CD14-positive monocyte (primary cell): Measurements from ENCODE around the gene P3H3. TPM values are rescaled to one million over a fixed set of nuclear protein-coding genes. Genes with fewer than 3 reads are reported as not detected.

Experiments used
- DNase-seq, 3 donors: peaks; one replicate each; pipeline ENCODE4 v3.0.0-alpha.2; 2011 to 2022
- H2AFZ ChIP-seq: 2 replicates; pipeline ENCODE4 v1.6.0; 2012; ENCODE audit warnings: mild to moderate bottlenecking, low read depth, low read length, inconsistent platforms; ENCODE audit not compliant: insufficient read depth, poor library complexity, severe bottlenecking
- H3K27ac ChIP-seq, 2 donors: 1 replicate in 1 of 2; 2 replicates in 1 of 2; pipeline ENCODE4 v1.5.1; 2012 to 2013; ENCODE audit warnings: low read length in 2 of 2, control low read depth in 1 of 2, inconsistent platforms in 1 of 2, low read depth in 1 of 2, mild to moderate bottlenecking in 1 of 2
- H3K27me3 ChIP-seq, 2 donors: one replicate each; pipeline versions ENCODE4 v1.6.0 to v1.6.1; 2011 to 2013; ENCODE audit warnings: low read length in 2 of 2; ENCODE audit not compliant: control insufficient read depth in 2 of 2, insufficient read depth in 2 of 2
- H3K36me3 ChIP-seq, 2 donors: replicated peaks in 1 of 2; 1 replicate in 1 of 2; 2 replicates in 1 of 2; pipeline versions ENCODE4 v1.5.1 to v1.6.1; 2012 to 2013; ENCODE audit warnings: low read length in 2 of 2, control low read depth in 1 of 2, inconsistent platforms in 1 of 2, mild to moderate bottlenecking in 1 of 2; ENCODE audit not compliant: insufficient read depth in 2 of 2, control insufficient read depth in 1 of 2
- H3K4me1 ChIP-seq, 2 donors: 1 replicate in 1 of 2; 2 replicates in 1 of 2; pipeline versions ENCODE4 v1.5.1 to v1.6.1; 2012 to 2013; ENCODE audit warnings: low read length in 2 of 2, control low read depth in 1 of 2, inconsistent platforms in 1 of 2, mild to moderate bottlenecking in 1 of 2, moderate library complexity in 1 of 2; ENCODE audit not compliant: insufficient read depth in 2 of 2, control insufficient read depth in 1 of 2
- H3K4me2 ChIP-seq: replicated peaks from 2 replicates; pipeline ENCODE3; 2012; ENCODE audit warnings: low read length, moderate library complexity, mild to moderate bottlenecking; ENCODE audit not compliant: poor library complexity, severe bottlenecking; ENCODE audit errors: extremely low read depth
- H3K4me3 ChIP-seq, 3 experiments: fragments of 200-600 bp in 1 of 3; sonication (generic) in 1 of 3; replicated peaks in 1 of 3; 1 replicate in 2 of 3; 2 replicates in 1 of 3; pipeline ENCODE4 v1.5.1; 2011 to 2013; ENCODE audit warnings: low read length in 3 of 3, mild to moderate bottlenecking in 3 of 3, control low read depth in 2 of 3, low read depth in 2 of 3, inconsistent platforms in 1 of 3, moderate library complexity in 1 of 3
- H3K79me2 ChIP-seq: 2 replicates; pipeline ENCODE4 v1.6.0; 2012; ENCODE audit warnings: mild to moderate bottlenecking, control low read depth, inconsistent platforms, low read length, moderate library complexity; ENCODE audit not compliant: insufficient read depth
- H3K9ac ChIP-seq: 2 replicates; pipeline ENCODE4 v1.6.0; 2017; ENCODE audit warnings: low read length, mild to moderate bottlenecking; ENCODE audit not compliant: insufficient read depth, poor library complexity, severe bottlenecking
- H3K9me3 ChIP-seq, 2 donors: replicated peaks in 1 of 2; 1 replicate in 1 of 2; 2 replicates in 1 of 2; pipeline versions ENCODE4 v1.5.1 to v1.6.1; 2012 to 2013; ENCODE audit warnings: low read length in 2 of 2, control low read depth in 1 of 2; ENCODE audit not compliant: control insufficient read depth in 1 of 2, insufficient read depth in 1 of 2
- H4K20me1 ChIP-seq: 2 replicates; pipeline ENCODE4 v1.6.0; 2012; ENCODE audit warnings: mild to moderate bottlenecking, low read length, control low read depth, moderate library complexity; ENCODE audit not compliant: insufficient read depth
- H3K27ac Mint-ChIP-seq, 7 donors: one replicate each; pipeline ENCODE4 v1.8.0; 2020; ENCODE audit warnings: mild to moderate bottlenecking in 7 of 7, mixed read lengths in 7 of 7, moderate library complexity in 6 of 7, inconsistent platforms in 2 of 7
- H3K27me3 Mint-ChIP-seq, 3 donors: one replicate each; pipeline ENCODE4 v1.8.0; 2021 to 2022; ENCODE audit warnings: low read depth in 3 of 3, mild to moderate bottlenecking in 3 of 3, mixed read lengths in 3 of 3, moderate library complexity in 3 of 3, inconsistent platforms in 1 of 3
- H3K36me3 Mint-ChIP-seq, 2 donors: one replicate each; pipeline ENCODE4 v1.8.0; 2020; ENCODE audit warnings: mixed read lengths in 2 of 2, inconsistent platforms in 1 of 2, mild to moderate bottlenecking in 1 of 2
- H3K4me1 Mint-ChIP-seq: one replicate; pipeline ENCODE4 v1.8.0; 2020; ENCODE audit warnings: mild to moderate bottlenecking, mixed read lengths
- H3K4me3 Mint-ChIP-seq, 2 donors: one replicate each; pipeline ENCODE4 v1.8.0; 2020; ENCODE audit warnings: mild to moderate bottlenecking in 2 of 2, mixed read lengths in 2 of 2, moderate library complexity in 1 of 2
- H3K9me3 Mint-ChIP-seq, 7 donors: one replicate each; pipeline ENCODE4 v1.8.0; 2020 to 2022; ENCODE audit warnings: mixed read lengths in 7 of 7, mild to moderate bottlenecking in 6 of 7, moderate library complexity in 6 of 7, inconsistent platforms in 2 of 7
- WGBS: methylation state at CpG from one replicate; pipeline ENCODE4 v1.1.5; 2013; ENCODE audit warnings: missing lambda C conversion rate; ENCODE audit not compliant: insufficient coverage; 5-methylcytosine and 5-hydroxymethylcytosine counted together
- intact Hi-C, 2 donors: fragments of 100-400 bp; cut with micrococcal nuclease; formaldehyde crosslinking; loops; one replicate each; pipeline versions ENCODE4 v1.15.0 to v1.15.1; 2023
- polyA plus RNA-seq, 3 donors: library from polyadenylated mRNA; depleted of rRNA in 1 of 3; unstranded in 2 of 3; stranded (reverse) in 1 of 3; fragments of 300-500 nt in 2 of 3; fragments of >200 nt in 1 of 3; fragmentation: Illumina TruSeq in 2 of 3; gene quantifications; 1 replicate in 2 of 3; 2 replicates in 1 of 3; pipeline ENCODE4 v1.2.3, GENCODE V29; 2012 to 2021
- TF ChIP-seq, protein P1 (sequence below): fragments of 200-600 bp; IDR thresholded peaks from one replicate; pipeline ENCODE4 v1.8.0; 2022; ENCODE audit warnings: antibody characterized with exemption, mild to moderate bottlenecking

The P3H3 gene
- polyA plus RNA-seq, 3 donors: 0.56 TPM; not detected in 2

DNA sequence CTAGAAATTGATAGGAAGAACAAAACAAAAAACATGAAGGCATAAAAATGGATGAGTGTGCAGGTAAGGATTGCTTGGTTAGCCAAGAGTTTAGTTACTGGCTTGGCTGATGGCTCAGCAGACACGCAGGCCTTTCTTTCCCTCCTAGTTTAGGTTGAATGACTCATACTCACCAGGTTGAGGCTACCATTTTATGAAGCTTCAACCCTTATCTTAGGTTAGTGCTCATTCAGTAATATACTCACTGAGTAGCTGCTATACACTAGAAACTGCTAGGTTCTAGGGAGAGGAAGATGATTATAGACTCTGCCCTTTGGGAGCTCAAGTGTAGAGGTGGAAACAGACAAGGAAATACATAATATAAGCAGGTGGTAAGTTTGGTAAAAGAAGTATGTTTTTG, 6.0 kb downstream of the P3H3 start:
- H3K4me1 Mint-ChIP-seq: peaks cover 4% of the 10 kb centered on the region
- H3K27ac Mint-ChIP-seq: no peak overlapping the region
- Histone ChIP-seq H3K4me2 (no peak overlapping the region), H3K27me3 (peaks cover 6 to 19% of the 10 kb centered on the region in 2 donors), H4K20me1 (no peaks in the 10 kb centered on the region), H3K79me2 (no peaks in the 10 kb centered on the region), H2AFZ (no peak overlapping the region), H3K4me3 (no peak overlapping the region), H3K9me3 (peaks cover 0 to 4% of the 10 kb centered on the region in 2 donors), H3K27ac (no peak overlapping the region), H3K36me3 (no peaks in the 10 kb centered on the region), H3K4me1 (peaks cover 5 to 8% of the 10 kb centered on the region in 2 donors), H3K9ac (no peak overlapping the region)
- peaks cover 0 to 2% (median 0%) of the 10 kb centered on the region in 7 donors for H3K9me3 Mint-ChIP-seq
- H3K36me3 Mint-ChIP-seq: no peaks in the 10 kb centered on the region
- peaks cover 23 to 26% (median 25%) of the 10 kb centered on the region in 3 donors for H3K27me3 Mint-ChIP-seq
- no peak for DNase-seq
- TF ChIP-seq, protein P1, sequence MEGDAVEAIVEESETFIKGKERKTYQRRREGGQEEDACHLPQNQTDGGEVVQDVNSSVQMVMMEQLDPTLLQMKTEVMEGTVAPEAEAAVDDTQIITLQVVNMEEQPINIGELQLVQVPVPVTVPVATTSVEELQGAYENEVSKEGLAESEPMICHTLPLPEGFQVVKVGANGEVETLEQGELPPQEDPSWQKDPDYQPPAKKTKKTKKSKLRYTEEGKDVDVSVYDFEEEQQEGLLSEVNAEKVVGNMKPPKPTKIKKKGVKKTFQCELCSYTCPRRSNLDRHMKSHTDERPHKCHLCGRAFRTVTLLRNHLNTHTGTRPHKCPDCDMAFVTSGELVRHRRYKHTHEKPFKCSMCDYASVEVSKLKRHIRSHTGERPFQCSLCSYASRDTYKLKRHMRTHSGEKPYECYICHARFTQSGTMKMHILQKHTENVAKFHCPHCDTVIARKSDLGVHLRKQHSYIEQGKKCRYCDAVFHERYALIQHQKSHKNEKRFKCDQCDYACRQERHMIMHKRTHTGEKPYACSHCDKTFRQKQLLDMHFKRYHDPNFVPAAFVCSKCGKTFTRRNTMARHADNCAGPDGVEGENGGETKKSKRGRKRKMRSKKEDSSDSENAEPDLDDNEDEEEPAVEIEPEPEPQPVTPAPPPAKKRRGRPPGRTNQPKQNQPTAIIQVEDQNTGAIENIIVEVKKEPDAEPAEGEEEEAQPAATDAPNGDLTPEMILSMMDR: no peak
- 100% methylated on average over 1 of the region's 1 CpG for WGBS
- no peak overlapping the region for H3K4me3 Mint-ChIP-seq
- intact Hi-C loops: no loop called here

DNA sequence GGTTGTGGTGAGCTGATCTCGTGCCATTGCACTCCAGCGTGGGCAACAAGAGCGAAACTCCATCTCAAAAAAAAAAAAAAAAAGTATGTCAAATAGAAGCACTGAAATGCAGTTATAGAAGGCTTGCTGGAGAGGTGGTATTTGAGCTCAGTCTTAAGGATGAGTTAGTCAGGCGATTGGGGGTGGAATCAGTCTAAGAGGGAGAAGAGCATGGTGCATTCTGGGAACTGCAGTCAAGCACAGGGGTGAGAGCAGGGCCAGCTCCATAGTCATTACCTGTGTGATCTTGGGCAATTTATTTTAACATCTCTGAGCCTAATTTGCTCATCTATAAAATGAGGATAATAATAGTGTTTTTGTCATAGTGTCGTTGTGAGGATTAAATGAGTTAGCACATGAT, 6.7 kb downstream of the P3H3 start:
- H3K36me3 ChIP-seq: no peaks in the 10 kb centered on the region
- 86% methylated on average over 2 of the region's 5 CpGs for WGBS
- no peaks in the 10 kb centered on the region for H4K20me1 ChIP-seq
- H2AFZ ChIP-seq: no peak overlapping the region
- Mint-ChIP-seq H3K9me3 (no peaks in the 10 kb centered on the region), H3K36me3 (no peaks in the 10 kb centered on the region), H3K4me1 (no peaks in the 10 kb centered on the region), H3K27ac (no peak overlapping the region), H3K4me3 (no peak overlapping the region), H3K27me3 (peaks cover 17 to 19% (median 18%) of the 10 kb centered on the region in 3 donors)
- intact Hi-C loops: no loop called here
- no peaks in the 10 kb centered on the region for H3K79me2 ChIP-seq
- H3K4me2 ChIP-seq: no peak overlapping the region
- DNase-seq: no peak
- H3K4me3 ChIP-seq: no peak overlapping the region
- no peaks in the 10 kb centered on the region for H3K9me3 ChIP-seq
- TF ChIP-seq, protein P1: no peak
- H3K9ac ChIP-seq: no peak overlapping the region
- no peak overlapping the region for H3K27ac ChIP-seq
- peaks cover under 1 to 13% of the 10 kb centered on the region in 2 donors for H3K27me3 ChIP-seq
- H3K4me1 ChIP-seq: peaks cover 3 to 4% of the 10 kb centered on the region in 2 donors
